Embryonic facial prominence (tissue), 1 donor: Measurements from ENCODE around the gene ANKRD22.

Source experiments
- DNase-seq: peaks from one replicate; pipeline ENCODE4 v3.0.0-alpha.2; 2016; ENCODE audit errors: extremely low spot score

The ANKRD22 gene

GRCh38 chr10:88800152-88801125 is 51.2 kb downstream of the ANKRD22 start:
- DNase-seq: no peak

- no peak for DNase-seq
These were observed 56.9 kb downstream of the ANKRD22 start for GRCh38 chr10:88794731-88795130.

- DNase-seq: no peak
These were observed 57.8 kb downstream of the ANKRD22 start for GRCh38 chr10:88793712-88794299.

GRCh38 chr10:88792661-88793060 is 59.0 kb downstream of the ANKRD22 start:
- no peak for DNase-seq

GRCh38 chr10:88791924-88792323 is 59.7 kb downstream of the ANKRD22 start:
- DNase-seq: no peak

- DNase-seq: no peak
These were observed 62.7 kb downstream of the ANKRD22 start for GRCh38 chr10:88788924-88789323.

- no peak for DNase-seq
These were observed 64.2 kb downstream of the ANKRD22 start for GRCh38 chr10:88787463-88787862.

GRCh38 chr10:88786032-88786770 is 65.4 kb downstream of the ANKRD22 start:
- no peak for DNase-seq

GRCh38 chr10:88783724-88784123 is 67.9 kb downstream of the ANKRD22 start:
- DNase-seq: no peak

GRCh38 chr10:88782222-88782621 is 69.4 kb downstream of the ANKRD22 start:
- no peak for DNase-seq

- no peak for DNase-seq
These were observed 70.4 kb downstream of the ANKRD22 start for GRCh38 chr10:88781206-88781605.
